GM12864 (cell line): ENCODE results near the gene MFAP3L.

Experiments
- DNase-seq: peaks from one replicate; pipeline ENCODE4 v3.0.0-alpha.2; 2011; ENCODE audit warnings: low read depth
- H3K4me3 ChIP-seq: 2 replicates; pipeline ENCODE4 v1.5.1; 2011; ENCODE audit warnings: mild to moderate bottlenecking, low read depth, low read length, control low read depth
- CTCF ChIP-seq: IDR thresholded peaks from 2 replicates; pipeline ENCODE4 v1.5.1; 2011; ENCODE audit warnings: low read depth, mild to moderate bottlenecking, moderate library complexity, low read length, control low read depth, inconsistent platforms; ENCODE audit errors: missing control alignments

Gene MFAP3L

GRCh38 chr4:170008801-170009200, 17.4 kb downstream of the MFAP3L start:
- DNase-seq: no peak
- H3K4me3 ChIP-seq: no peak overlapping the region
- TF ChIP-seq CTCF: no peak

GRCh38 chr4:170008371-170008770, 17.8 kb downstream of the MFAP3L start:
- DNase-seq: no peak
- no peak for TF ChIP-seq CTCF
- H3K4me3 ChIP-seq: no peak overlapping the region

- TF ChIP-seq CTCF: no peak
- DNase-seq: no peak
- no peak overlapping the region for H3K4me3 ChIP-seq
These were observed 19.1 kb downstream of the MFAP3L start for GRCh38 chr4:170007113-170007512.

- DNase-seq: no peak
These were observed 20.7 kb downstream of the MFAP3L start for GRCh38 chr4:170005472-170005871.

GRCh38 chr4:170004651-170005295, 21.4 kb downstream of the MFAP3L start:
- TF ChIP-seq CTCF: no peak
- DNase-seq: no peak
- H3K4me3 ChIP-seq: no peak overlapping the region

More at GRCh38 chr4:170005472-170005871, 20.7 kb downstream of the MFAP3L start:
- no peak overlapping the region for H3K4me3 ChIP-seq
- TF ChIP-seq CTCF: no peak

GRCh38 chr4:170003071-170004070, 22.8 kb downstream of the MFAP3L start:
- no peak overlapping the region for H3K4me3 ChIP-seq
- DNase-seq: no peak
- no peak for TF ChIP-seq CTCF
